ENCODE measurements around the gene CABP1. TPM values are rescaled to one million over a fixed set of nuclear protein-coding genes. Genes with fewer than 3 reads are reported as not detected.

Gene CABP1
- total RNA-seq, 1 donor from 2014 or later, result 0.82 TPM

- no peak for DNase-seq (ENCODE audit: extremely low read depth, low read depth, low spot score)
Measured at GRCh38 chr12:120630104-120630892, 10.1 kb upstream of the CABP1 start.

- no peak for DNase-seq (ENCODE audit: extremely low read depth, low read depth, low spot score)
Measured at GRCh38 chr12:120631097-120631496, 9.3 kb upstream of the CABP1 start.

GRCh38 chr12:120640861-120641833, 721 bp downstream of the CABP1 start:
- DNase-seq (ENCODE audit: extremely low read depth, low read depth, low spot score), result no peak

- DNase-seq (ENCODE audit: extremely low read depth, low read depth, low spot score), result no peak
Measured at GRCh38 chr12:120642121-120642520, 1.7 kb downstream of the CABP1 start.

GRCh38 chr12:120642826-120643225, 2.4 kb downstream of the CABP1 start:
- no peak for DNase-seq (ENCODE audit: extremely low read depth, low read depth, low spot score)

GRCh38 chr12:120643574-120643973, 3.1 kb downstream of the CABP1 start:
- DNase-seq (ENCODE audit: extremely low read depth, low read depth, low spot score), result no peak

GRCh38 chr12:120646044-120646443, 5.6 kb downstream of the CABP1 start:
- DNase-seq (ENCODE audit: extremely low read depth, low read depth, low spot score), result no peak

GRCh38 chr12:120647375-120647755, 6.9 kb downstream of the CABP1 start:
- no peak for DNase-seq (ENCODE audit: extremely low read depth, low read depth, low spot score)

GRCh38 chr12:120649442-120650232, 9.2 kb downstream of the CABP1 start:
- no peak for DNase-seq (ENCODE audit: extremely low read depth, low read depth, low spot score)

GRCh38 chr12:120650233-120650690, 9.8 kb downstream of the CABP1 start:
- no peak for DNase-seq (ENCODE audit: extremely low read depth, low read depth, low spot score)

GRCh38 chr12:120651821-120652220, 11.4 kb downstream of the CABP1 start:
- DNase-seq (ENCODE audit: extremely low read depth, low read depth, low spot score), result no peak

- DNase-seq (ENCODE audit: extremely low read depth, low read depth, low spot score), result no peak
Measured at GRCh38 chr12:120652656-120653435, 12.4 kb downstream of the CABP1 start.

- no peak for DNase-seq (ENCODE audit: extremely low read depth, low read depth, low spot score)
Measured at GRCh38 chr12:120653611-120654010, 13.2 kb downstream of the CABP1 start.

GRCh38 chr12:120654656-120655055, 14.2 kb downstream of the CABP1 start:
- DNase-seq (ENCODE audit: extremely low read depth, low read depth, low spot score), result no peak

- DNase-seq (ENCODE audit: extremely low read depth, low read depth, low spot score), result no peak
Measured at GRCh38 chr12:120656008-120656407, 15.6 kb downstream of the CABP1 start.

GRCh38 chr12:120658286-120659150, 18.1 kb downstream of the CABP1 start:
- DNase-seq (ENCODE audit: extremely low read depth, low read depth, low spot score), result no peak

- no peak for DNase-seq (ENCODE audit: extremely low read depth, low read depth, low spot score)
Measured at GRCh38 chr12:120659151-120659525, 18.7 kb downstream of the CABP1 start.

GRCh38 chr12:120661432-120661831, 21.0 kb downstream of the CABP1 start:
- DNase-seq (ENCODE audit: extremely low read depth, low read depth, low spot score), result no peak

- DNase-seq (ENCODE audit: extremely low read depth, low read depth, low spot score), result no peak
Measured at GRCh38 chr12:120662879-120663278, 22.5 kb downstream of the CABP1 start.
